CD4-positive, alpha-beta T cell treated with Interleukin-15 for 4 hours (primary cell): ENCODE results near the gene VAV2.

ENCODE experiments used
- DNase-seq: peaks from one replicate; pipeline ENCODE4 v3.0.0-alpha.2; 2020; ENCODE audit warnings: low spot score

Gene VAV2

DNA sequence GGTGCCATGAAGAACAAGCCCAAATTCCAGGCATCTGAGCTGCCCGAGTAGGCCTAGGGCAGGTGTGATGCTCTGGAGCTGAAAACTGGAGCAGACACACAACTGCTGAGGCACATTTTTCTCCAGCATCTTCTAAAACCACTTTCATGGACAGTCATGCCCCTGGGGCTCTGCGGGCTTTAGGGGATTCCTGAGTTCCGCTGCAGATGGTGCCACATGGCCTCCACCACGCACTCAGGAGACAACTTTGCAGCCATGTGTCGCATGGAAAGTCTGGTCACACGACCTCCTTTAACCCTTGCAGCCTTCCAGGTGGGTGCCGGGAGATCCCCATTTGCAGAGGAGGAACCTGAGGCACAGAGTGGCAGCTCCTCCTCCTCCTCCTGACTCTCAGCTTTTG, 141.2 kb downstream of the VAV2 start:
- DNase-seq: no peak

DNA sequence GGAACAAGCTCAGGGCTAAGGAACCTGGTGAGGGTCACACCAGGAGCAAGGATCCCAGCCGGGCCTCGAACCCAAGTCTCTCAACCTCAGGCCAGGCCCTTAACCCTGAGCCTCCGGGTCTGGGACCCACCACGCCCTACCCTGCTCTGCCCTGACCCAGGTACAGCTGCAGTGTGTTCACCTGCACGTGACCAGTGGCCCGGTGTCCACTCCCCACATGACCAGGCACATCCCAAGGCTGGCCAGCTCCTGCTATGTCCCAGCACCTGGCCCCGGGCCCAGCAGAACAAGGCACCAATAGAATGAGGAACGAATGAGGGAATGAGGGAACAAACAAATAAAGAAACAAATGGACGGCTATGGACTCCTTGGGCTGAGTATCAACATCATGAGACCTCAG, 142.0 kb downstream of the VAV2 start:
- no peak for DNase-seq

DNA sequence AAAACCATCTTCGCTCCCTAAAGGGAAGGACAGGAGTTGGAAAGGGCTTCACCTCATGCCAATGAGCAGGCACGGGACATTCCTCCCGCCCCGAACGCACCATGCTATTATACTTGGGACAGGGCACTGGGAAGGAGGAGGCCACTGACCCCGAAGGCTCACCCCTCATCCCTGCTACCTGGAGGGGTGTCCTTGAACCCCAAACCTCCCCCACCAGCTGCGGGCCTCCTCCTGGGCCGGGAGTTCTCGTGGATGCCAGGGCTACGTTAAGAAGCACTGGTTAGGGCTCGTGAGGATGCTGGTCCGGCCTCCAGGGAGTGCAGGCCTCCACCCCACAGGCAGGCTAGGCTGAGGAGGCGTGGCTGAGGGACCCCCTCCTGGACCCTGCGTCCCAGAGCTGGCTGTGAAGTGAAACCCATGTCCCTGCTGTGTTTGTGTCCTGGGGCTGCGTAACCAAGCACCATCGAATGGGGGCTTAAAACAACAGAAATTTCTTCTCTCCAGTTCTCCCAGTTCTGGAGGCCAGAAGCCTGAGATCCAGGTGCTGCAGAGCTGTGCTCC, 142.9 kb downstream of the VAV2 start:
- no peak for DNase-seq

DNA sequence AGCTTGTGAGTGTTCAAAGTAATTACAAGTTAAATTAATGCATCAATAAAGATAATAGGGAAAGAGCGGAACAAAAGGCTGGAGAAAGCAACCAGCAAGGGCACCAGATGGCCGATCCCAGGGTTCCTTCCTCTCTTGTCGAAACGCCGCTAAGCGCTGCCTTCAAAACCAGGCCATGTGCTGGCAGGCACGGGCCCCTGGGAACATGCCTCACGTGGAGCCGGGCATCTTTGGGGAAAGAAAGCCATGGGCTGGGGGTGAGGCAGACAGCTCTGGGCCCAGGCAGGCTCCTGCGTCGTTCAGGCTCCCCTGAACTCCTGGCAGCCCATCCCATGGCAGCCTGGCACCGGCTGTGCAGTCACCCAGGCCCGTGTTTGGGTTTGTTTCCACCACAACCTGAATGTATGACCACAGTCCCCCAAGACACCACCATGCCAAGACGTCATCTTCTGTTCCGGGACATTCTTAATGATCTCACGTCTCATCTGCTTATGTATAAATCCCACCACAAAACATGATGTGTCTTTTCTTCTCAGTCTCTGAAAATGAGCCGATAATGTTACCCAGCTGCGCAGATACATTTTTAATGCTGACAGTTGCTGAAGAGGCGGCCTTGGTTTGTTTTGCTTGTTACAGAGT, 143.5 kb downstream of the VAV2 start:
- DNase-seq: no peak

DNA sequence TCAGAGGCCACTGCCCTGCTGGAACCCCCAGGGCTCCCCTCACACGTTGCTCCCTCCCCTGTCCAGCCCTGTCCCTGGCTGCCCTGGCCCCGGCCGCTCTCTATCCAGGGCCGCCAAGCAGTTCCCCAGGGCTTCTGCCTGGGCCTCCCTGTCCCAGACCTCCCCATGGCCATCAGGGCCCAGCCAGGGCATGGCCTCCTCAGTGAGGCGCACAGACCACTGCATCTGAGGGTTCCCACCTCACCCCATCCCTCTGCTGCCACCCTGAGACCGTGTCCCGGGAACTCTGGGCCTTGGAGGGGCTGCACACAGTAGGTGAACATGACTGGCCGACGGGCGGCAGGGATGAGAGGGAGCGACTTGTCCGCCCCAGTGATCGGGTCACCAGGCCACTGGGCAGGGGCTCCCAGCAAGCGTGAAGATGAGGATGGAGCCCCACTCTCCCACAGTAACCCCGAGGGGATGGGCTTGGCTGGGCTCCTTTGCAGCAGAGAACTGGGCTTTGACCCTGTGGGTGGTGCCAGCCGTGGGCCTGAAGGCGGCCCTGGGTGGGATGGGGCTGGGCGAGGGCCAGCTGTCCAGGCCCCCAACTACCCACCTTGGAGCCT, 145.5 kb downstream of the VAV2 start:
- DNase-seq: no peak

DNA sequence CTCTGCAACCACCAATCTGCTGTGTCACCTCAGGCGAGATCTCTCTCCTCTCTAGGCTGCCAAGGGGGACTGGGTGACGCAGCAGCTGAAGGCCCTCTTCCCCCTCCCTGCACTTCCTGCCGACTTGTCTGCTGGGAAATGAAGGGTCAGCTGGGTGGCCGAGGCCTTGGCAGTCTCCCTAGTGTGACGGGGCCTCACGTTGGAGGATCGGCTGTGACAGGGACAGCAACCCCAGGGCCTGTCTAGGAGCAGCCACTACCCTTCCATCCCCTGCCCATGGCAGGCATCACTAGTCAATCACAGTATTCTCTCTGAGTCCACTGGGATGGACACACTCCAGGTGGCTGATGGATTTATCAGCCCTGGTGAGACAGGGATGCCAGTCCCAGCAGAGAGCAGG, 146.7 kb downstream of the VAV2 start:
- no peak for DNase-seq

DNA sequence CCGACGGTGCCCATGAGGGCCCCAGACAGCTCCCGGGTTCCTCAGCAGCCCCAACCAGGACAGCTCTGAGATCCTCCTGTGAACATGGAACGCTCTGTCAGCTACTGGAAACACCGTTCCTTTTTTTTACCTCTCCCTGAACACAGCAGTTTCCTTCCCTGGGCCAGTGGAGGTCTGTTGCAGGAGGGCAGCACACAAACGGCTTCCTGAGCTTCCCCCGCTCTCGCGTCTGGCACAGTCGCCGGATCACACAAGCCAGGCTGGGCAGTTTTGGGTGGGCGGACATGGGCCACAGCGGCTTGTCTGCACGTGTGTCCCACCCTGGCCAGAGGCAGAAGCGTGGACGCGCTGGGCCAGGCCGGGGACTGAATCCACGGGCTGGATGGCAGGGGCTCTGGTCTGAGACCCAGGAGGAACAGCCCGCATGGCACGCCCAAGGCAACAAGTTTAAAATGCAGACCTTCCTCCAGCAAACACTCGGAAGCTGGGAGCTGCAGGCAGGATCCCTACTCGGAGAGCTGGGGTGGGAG, 147.2 kb downstream of the VAV2 start:
- no peak for DNase-seq

DNA sequence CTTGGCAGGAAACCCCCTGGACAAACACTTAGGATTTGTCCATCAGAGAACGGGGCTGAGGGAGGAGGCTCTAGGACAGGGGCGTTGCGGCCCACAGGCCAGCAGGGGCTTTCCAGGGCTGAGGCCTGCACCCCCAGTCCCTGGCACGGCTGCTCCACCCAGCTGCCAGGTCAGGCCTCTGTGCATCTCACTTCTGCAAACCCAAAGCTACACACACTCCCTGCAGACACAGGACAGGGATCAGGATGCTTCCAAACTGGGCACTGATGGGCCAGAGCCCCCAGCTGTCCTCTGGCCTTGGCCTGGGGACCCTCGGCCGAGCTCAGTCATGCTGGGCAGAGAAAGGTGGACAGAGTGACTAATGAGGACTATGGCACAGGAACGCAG, 147.7 kb downstream of the VAV2 start:
- DNase-seq: no peak

DNA sequence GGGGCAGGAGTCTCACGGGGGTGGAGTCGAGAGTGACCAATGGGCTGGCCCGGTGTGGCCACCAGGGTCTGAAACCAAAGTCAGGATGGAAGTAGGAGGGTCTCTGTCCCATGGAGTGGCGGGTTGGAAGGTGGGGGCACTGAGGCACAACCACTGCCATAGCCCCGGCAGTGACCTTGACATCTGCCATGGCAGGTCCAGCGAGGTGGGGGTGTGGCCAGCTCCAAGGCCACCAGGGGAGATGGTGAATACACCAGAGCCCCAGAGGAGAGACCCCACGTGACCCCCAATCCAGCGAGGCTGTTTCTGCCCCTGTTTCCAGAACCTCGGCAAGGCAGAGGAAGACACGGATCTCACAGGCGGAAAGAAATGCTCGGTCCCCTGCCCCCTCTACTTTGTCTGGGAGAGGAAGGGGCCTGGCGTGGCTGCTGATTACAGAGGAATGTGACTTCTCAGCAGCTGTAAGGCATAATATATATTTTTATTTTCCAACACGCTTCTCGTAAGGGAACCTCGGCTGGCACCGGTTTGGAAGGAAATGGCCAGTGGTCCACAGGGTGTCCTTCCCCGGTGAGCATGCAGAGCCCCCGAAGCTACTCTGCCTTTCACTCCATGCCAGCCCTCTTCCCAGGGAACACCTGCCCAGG, 148.2 kb downstream of the VAV2 start:
- no peak for DNase-seq

DNA sequence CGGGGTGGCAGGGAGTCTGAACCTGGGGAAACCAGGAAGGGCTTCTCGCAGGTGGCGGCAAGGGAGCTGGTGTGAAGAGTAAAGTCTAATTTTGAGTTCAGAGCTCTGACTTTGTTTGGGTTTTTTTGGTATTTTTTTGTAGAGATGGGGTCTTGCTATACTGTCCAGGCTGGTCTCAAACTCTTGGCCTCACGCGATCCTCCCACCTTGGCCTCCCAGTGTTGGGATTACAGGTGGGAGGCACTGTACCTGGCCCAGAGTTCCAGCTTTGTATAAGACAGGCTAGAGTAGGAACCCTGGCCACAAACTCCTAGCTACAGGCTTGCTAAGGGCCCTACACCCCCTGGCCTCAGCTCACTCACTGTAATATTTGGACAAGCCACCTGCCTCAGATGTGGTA, 148.9 kb downstream of the VAV2 start:
- no peak for DNase-seq

DNA sequence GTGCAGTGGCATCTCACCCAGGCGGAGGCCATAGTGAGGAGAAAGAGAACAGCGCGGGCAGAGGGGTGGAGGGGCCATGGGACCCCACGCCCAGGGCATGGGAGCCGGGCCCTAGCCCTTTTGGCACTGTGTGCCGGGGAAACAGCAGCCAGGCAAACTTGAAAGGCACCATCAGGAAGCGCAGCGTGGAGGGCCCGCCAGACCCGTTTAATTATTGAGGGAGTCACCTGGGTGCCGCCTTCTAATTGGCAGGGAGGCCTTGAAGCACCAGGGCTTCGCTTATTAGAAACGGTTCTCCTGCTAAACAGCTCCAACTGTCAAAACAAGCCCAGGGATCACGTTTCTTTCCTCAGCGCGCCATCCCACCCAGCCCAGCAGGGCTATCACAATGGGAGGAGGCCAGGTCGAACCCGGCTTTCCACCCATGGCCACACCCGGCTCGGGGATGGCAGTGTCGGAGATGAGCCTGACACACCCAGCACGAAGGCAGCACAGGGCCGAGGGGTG, 149.3 kb downstream of the VAV2 start:
- DNase-seq: no peak

DNA sequence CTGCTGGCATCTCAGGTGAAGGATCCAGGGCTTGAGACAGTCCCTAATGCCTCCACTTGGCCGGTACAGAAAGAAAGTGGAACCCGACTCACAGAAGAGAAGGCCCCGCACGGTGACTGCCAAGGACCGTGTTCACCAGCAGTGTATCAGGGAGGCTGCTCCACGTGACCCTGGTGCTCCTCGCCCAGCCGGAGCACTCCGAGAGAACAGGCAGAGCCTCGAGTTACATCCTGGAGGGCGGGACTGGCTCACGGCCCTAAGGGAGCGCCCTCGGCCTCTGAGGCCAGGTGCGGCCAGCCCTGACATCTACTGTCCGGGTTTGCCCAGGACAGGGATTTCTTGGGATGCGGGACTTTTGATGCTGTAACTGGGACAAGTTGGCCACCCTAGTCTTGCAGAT, 149.9 kb downstream of the VAV2 start:
- DNase-seq: no peak

DNA sequence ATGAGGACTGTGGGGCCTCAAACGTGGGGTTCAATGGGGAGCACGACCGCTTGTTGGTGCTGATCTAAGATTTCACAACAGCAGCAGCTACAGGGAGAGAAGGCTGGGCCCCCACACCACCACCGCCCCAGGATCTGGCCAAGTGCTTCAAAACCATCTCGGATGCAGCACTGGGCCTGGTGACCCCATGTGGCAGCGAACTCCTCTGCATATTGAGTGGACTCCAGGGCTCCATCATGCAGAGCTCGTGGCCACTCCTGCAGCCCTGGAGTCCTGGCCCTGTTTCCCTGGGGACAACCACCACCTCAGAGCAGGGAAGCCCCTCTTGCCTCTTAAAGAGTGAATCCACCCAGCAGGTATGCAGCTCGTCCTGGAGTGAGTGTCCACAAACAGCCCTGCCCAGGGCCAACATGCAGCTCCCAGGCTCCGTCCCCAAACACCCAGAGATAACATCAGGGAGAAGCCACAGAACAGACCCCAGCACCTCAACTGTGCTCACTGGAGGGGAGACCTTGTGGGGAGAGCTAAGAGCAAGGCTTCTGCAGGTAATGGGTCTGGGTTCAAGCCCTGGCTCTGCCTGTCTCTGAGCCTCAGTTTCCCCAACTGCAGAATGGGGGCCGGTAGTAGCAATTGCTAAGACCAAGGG, 150.8 kb downstream of the VAV2 start:
- no peak for DNase-seq

DNA sequence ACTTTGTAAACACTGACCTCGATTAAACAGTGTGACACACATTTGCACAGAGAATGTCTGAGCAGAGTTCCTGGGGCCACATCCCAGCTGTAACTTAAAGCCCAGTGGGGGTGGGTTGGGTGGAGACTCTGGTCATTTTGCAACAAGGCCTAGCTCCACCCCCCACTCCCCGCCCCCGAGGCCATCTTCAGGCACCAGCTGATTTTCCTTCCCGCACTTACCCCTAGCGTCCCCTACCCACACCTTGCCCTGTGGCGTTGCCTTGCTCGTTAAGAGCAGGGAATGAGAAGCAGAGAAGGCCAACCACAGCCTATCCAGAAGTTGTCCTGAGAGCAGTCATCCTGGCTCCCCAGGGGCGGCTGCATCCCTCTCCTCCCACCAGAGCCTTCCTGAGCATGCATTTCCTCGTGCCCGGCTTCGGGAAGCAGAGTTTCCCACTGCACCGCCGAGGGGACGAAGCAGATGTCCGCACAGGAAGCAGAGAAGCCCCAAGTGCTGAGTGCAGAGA, 152.2 kb downstream of the VAV2 start:
- DNase-seq: no peak

DNA sequence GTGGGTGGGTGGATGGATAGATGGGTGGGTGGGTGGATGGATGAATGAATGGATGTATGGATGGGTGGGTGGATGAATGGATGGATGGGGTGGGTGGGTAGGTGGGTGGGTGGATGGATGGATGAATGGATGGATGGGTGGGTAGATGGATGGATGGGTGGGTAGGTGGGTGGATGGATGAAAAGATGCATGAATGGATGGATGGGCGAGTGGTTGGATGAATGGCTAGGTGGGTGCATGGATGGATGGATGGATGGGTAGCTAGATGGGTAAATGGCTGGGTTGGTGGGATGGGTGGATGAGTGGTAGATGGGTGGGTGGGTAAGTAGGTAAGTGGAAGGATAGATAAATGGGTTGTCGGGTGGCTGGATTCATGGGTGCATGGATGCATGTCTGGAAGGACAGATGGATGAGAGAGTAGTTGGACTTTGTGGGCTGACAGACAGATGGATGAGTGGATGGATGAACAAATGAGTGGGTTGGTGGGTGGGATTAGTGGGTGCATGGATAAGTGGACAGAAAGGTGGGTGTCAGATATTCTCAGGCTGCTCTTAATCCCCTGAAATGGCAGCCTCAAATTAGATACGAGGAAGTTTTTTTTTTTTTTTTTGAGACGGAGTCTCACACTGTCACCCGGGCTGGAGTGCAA, 153.1 kb downstream of the VAV2 start:
- DNase-seq: no peak

DNA sequence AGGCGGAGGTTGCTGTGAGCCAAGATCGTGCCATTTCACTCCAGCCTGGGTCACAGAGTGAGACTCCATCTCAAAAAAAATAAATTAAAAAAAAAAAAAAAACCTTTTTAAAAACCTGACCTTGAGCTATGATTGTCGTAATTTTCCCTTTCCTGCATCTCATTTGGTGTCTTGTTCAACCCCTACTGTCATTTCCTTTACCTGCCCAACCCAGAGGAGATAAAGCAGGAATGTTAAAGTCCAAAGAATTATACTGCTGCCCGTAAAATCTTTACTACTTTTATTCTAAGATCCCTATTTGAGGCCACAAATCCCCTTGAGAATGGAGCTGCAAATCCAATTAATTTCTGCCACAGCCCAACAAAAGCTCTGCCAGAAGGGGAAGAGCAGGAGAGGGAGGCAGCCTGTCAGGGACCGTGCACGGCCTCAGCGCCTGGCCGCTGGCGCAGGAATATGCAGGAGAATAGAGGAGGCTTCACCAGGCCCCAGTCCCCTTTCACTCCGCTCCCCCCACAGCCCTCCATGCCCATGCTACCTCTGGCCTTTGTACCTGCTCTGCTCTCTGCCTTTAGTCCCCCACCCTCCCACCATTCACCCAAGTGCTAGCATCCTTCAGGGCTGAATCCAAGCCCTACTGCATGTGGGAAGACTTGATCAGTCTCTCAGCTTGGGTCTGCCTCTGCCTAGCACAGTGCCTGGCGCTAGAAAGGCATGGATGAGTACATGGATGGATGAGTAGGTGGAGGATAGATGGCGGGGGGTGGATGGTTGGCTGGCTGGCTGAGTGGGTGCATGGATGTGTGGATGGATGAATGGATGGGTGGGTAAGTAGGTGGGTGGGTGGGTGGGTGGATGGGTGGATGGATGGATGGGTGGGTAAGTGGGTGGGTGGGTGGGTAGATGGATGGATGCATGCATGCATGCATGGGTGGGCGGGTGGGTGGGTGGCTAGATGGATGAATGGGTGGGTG, 154.2 kb downstream of the VAV2 start:
- DNase-seq: no peak

DNA sequence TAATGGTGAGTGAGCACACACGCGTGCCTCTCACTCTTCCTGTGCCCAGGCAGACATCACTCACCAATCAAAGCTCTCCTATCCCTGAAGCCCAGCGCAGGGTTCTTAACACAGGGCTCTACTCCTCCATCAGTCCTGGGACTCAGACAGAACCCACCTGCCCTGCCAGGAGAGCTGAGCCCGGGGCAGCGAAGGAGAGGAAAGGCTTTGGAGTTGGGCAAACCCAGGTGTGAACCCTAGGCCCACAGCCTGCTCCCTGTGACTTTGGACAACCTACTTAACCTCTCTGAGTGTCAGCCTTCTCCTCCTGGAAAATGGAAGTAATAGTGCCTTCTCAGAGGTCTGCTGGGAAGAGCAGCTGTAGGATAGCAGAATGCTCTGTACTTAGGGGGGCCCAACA, 155.3 kb downstream of the VAV2 start:
- DNase-seq: no peak

DNA sequence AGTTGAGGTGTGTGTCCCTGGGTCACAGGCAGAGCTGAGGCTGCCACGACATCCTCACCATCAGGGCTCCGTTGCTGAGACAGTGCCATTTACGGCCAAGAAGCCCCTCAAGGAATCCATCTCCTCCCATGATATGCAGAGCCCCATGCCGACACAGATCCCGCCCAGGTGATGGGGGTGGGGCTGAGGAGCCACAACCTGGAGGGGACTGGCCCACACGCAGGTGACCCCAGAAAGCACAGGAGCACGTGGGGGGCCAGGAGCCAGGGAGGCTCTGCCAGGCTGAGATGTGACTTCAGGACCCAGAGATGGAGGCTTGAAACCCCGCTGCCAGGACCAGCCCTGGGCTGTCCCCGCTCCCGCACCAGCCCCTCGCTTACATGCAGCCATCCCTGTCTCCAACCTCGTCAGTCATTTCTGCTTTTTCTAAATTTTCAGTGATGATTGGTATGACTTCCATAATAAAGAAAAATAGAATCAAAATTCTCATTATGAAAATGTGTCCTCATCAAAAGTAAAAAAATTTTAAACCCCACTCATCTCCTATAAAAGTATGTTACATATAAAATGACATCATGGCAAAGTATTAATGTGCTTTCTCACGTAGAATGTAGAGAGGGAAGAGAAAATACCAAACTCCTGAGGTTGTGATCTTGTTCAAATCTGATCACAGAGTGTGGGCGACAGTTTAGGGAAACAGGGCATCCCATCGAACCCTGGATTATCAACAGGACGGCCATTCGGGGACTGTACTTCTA, 155.9 kb downstream of the VAV2 start:
- DNase-seq: no peak

DNA sequence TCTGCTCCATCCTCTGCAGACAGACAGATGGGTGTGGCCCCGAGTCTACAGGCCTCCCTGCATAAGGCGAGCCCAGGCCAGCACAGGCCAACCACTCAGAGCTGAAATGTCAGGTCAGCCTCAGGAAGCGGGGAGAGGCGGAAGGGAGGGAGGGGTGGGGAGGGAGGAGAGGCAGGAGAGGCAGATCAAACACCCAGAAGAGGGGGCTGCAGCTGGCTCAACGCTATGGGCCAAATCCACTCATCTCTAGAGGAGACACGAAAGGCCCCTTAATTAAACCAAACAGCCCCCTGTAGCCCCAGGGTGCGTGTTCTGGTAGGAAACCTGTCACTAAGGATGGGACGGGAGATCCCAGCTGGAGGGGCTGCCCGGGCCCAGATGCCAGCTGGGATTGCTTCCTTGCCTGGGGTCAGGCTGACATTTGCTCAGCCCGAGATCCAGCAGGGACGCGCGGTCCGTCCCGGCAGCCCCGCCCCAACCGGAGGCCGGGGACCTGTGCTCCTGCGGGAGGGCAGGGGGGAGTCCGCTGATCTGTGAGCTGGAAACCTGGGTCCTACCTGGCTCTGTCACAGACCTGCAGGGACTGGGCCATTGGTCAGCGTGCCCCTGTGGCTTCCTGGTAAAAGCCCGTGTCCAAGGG, 156.7 kb downstream of the VAV2 start:
- DNase-seq: no peak
